HG03135 (cell line): ENCODE data around the gene SSRP1.
"Not testable (repeated sequence)": the region's sequence is repeated elsewhere in the genome, so short reads cannot be mapped to it uniquely, and the experiment has no call there.

Experiments
- ATAC-seq: cut with Tn5 transposase; IDR thresholded peaks from one replicate; pipeline ENCODE4 v1.9.1; 2021; ENCODE audit warnings: mild to moderate bottlenecking, moderate library complexity; ENCODE audit not compliant: unreplicated experiment

SSRP1 gene, protein sequence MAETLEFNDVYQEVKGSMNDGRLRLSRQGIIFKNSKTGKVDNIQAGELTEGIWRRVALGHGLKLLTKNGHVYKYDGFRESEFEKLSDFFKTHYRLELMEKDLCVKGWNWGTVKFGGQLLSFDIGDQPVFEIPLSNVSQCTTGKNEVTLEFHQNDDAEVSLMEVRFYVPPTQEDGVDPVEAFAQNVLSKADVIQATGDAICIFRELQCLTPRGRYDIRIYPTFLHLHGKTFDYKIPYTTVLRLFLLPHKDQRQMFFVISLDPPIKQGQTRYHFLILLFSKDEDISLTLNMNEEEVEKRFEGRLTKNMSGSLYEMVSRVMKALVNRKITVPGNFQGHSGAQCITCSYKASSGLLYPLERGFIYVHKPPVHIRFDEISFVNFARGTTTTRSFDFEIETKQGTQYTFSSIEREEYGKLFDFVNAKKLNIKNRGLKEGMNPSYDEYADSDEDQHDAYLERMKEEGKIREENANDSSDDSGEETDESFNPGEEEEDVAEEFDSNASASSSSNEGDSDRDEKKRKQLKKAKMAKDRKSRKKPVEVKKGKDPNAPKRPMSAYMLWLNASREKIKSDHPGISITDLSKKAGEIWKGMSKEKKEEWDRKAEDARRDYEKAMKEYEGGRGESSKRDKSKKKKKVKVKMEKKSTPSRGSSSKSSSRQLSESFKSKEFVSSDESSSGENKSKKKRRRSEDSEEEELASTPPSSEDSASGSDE

DNA sequence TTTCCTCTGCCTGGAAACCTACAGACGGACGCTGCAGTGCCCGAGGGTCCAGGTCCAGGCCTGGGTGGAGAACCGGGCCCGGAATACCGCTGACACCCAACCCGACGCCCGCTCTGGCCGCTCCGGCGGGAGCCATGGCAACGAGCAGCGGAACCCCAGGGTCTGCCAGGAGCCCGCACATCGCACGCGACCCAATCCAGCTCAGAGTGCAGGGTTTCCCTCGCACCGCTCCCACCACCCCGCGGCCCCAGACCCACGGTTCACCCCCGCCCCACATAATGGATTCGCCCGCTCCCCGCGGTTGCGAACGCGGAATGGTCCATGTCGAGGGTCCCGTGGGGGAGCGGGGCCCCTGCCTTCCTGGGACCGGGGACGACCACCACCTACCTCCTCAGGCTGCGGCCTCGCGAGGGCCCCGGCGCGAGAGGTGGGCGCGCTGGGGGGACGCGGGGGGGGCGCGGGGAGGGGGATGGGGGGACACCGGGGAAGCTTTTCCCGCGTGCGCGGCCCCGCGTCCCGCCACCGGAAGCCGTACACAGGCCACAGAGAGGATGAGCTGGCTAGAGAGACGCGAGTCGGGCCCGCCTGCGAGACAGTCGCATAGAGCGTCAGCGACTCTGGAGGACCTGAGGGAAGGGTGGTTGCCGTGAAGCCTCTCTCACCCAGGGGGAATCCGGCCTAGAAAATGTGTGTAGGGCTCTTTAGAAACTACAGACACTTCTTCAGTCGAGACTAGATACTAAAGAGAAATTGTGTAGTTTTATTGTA lies at the start of gene SSRP1:
Gene SSRP1 (minus strand): TSS at position 550 of the 768 bp plus-strand sequence. CDS start 771 bp downstream, outside the sequence.
- ATAC-seq: peak; percentile 98

DNA sequence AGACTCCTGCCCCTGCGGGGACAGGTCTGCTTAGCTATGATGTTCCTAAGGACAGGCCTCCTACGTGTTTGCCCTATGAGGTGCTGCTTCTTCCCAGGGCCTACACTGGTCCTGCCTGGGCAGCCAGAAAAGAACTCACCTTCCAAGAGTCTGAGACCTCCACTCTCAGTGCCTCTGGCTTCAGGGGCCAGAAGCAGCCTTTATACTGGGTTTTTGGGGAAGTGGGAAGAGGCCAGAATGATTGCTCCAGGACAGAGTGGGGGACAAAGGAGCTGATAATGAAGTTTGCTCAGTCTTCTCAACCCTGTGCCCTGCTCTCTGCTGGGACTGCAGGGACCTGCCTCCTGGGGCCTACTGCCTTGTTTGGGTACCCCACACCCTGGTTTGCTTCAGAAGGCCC lies 45.3 kb upstream of the SSRP1 start, which contains the start of gene PRG3:
Gene PRG3 (minus strand): TSS at position 176 of the 400 bp plus-strand sequence. CDS start 442 bp downstream, outside the sequence.
- ATAC-seq: no peak

DNA sequence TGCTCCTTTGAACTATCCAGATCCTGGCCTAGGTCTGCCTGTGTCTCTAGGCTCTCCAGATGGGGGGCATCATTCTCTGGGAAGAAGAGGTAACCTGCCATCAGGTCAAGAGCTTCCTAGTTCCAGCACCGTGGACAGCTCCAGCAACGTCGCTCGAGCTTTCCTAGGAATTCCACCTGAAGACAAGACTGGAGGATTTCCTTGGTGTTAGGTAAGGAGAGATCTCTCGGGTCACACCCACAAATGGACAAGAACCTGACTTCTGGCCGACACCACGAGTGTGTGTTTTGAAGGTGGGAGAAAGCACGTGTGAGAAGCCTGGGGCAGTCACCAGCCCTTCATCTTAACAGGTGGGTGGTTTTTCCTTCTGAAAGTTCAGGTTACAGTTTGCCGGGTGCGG lies 44.0 kb upstream of the SSRP1 start:
- no peak for ATAC-seq

DNA sequence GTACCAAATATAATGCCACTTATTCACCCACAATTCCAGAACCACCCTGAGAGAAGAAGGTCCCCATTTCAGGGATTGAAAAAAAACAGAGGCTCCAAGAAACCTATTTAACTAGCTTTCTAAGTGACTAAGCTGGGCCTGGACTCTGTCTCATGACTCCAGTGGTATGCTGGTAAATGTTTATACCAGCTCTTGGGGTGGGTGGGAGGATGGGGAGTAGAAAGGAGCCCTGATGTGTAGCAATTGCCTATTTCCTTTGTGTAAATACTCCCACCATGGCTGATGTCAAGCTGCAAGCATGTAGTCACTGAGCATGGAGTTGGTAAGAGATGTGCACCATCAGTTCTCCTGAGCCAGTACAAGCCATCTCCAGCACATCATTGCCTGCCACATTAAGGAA lies 42.5 kb upstream of the SSRP1 start:
- no peak for ATAC-seq

DNA sequence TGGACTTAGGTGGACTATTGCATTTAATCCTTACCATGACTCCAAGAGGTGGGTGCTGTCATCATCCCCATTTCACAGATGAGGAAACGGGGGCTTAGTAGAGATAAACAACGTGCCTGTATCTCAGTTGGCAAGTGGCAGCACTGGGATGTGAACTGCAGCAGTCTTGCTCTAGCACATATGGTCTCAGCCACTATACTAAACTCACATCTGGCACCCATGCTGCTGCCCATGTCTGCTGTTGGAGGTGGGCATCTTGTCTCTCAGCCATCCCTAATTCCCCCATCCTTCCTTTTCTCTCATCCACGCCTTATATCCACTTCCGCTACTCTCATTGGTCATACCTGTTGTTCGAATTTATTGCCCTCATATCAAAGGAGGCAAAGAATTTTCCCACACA lies 41.4 kb upstream of the SSRP1 start:
- ATAC-seq: no peak

DNA sequence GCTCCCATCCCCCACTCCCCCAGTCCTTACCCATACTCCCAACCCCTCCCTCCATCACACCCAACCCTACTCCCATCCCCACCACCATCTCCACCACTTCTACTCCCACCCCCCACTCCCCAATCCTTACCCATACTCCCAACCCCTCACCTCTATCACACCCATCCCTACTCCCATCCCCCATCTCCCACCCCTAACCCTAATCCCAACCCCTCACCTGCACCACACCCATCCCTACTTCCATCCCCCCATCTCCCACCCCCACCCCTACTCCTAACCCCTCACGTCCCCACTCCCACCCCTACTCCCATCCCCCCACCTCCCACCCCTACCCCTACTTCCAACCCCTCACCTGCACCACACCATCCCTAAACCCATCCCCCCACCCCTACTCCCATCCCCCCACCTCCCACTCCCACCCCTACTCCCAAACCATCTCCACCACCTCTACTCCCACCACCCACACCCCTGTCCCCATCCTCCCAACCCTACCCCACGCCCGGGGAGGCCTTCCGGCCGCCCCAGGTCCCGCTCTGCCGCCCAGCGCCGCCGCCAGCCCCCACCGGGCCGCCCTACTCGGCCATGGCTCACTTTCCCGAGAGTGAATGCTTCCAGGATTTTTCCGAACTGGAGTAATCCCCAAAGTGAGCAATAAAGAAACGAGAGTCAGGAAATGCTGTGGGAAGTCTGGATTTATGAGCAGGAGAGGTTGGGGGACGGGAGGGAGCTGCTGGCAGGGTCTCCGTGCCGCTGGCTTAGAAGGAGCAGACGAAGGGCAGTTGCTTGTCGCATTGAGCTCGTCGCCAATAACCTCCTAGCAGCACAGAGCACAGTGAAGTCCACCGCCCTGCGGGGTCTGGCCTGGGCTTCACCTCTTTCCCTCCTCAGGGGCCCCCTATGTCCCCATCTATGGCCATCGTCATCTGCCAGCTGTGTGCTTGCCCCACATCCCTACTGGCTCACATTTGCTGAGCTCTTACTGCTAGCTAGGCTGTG lies 40.7 kb upstream of the SSRP1 start:
- ATAC-seq: no peak

DNA sequence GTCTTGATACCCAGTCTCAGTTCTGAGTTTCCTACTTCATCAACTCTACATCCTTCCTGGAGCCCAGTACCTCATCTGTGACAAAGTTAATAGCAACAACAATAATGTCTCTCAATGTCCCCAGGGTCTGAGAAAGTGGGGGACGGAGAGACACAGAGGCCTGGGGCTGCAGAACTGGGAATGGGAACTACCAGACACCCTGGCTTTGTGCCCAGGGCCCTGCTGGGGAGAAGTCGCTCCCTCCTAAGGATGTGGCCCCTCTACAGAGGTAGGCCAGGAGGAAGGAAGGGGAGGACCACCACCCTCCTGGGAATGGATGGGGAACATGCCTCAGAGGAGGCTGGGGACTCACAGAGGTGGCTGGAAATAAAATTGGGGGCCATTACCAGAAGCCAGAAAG lies 39.8 kb upstream of the SSRP1 start:
- no peak for ATAC-seq

DNA sequence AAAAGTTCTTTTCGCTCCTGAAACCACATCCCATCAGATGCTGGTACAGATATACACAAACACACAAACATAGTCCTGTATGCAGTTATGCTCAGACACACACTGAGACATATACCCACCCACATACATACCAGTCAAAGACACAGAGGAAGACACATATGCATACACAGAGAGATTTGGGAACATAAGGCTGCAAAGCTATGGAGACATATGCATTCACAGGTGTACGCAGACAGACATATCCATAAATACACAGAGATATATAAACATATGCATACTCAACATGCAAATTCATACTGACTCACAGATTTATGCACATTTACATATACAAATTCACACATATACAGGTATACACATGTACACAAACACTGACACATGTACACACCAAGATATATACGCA lies 39.3 kb upstream of the SSRP1 start:
- ATAC-seq: no peak

DNA sequence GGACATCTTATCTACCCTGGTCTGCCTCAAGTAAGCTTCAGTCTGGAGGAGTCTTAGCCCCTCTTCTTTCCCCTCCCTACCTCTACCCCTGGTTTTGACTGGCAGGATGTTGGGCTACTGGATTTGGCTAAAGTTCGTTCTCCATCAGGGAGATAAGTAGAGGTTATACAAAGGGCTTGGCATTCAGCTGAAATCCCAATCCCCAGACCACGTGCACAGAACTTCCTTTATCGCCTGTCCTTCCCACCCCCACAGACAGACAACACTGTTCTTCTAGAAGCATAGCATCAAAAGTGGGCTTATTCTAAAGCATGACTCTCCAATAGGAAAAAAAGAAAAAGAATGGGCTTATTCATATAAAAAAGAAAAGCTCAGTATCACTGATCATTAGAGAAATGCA lies 37.5 kb upstream of the SSRP1 start:
- no peak for ATAC-seq

DNA sequence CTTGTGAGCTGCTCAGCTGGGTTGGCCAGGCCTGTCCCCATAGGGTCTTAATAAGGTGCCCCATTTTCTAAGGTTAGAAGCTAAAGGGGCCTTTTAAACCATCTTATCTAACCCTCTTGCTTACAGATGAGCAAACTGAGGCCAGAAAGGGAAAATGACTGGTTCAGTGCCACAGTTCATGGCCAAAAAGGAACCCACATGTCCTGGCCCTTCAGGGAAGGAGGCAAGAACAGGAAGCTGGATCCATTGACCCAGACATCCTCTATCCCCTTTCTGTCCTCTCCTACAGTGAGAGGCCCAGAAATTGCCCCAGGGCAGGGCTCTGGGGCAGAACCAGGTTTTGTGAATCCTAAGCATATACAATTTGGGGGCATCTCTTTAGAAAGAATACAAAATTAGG lies 35.2 kb upstream of the SSRP1 start:
- no peak for ATAC-seq

DNA sequence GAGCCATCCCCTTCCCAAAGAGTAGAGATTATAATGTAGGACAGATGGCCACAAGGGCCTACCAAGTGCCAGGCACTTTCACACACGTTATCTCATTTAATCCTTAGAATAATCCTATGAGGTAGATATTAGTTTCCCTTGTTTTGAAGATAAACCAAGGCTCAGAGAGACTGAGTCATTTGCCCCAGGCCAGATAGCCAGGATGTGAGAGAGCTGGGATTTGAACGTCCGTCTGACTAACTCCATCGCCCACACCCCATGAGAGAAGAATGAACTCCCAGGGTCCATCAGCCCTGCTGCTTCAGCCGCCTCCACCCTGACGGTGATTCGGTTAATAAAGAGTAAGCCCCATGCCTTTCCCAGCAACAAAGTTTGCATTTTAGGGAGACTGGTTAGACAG lies 34.6 kb upstream of the SSRP1 start:
- ATAC-seq: no peak

DNA sequence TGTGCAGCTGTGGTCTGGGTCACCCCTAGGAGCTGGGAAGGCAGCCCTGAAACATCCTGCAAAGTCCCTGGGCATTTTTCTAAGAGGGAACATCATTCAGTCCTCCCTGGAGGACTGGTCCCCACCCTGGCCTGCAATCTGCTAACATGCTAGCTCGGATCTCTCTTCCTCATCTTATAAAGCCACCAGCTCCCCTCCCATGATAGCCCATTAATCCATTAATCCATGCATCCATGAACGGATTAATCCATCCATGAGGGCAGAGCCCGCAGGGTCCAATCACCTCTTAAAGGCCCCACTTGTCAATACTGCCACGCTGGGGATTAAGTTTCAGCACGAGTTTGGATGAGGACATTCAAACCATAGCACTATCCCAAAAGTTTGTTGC lies 33.1 kb upstream of the SSRP1 start:
- no peak for ATAC-seq

DNA sequence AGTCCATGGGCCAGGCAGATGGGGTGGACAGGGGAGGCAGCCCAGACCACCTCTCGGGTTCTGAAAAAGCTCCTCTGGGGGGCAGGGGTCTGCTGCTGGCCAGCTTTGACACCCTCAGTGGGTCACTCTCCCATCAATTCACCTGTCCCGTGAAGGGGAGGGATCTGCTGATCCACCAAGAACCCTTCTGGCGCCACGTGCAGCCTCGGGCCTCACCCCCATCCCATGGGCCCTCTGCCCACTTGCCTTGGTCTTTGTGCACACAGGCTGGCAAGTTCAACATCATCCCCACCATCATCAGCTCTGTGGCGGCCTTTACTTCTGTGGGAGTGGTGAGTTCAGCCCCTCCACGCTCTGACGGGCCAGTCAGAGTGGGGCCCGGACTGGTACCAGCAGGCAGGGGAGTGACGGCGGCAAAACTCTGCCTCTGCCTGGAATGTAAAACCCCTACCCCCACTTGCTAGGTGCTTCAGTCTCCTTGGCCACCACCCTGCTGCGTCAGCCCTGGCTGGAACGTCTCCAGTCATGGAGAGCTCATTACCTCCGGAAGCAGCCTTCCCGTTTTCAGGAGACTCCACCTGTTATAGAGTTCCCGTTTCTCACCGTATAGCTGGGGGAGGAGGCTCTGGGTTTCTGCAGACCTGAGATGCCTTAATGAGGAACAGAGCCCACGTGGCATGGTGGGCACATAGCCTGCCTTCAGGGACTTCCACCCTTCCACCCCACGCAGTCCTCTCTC lies 32.6 kb upstream of the SSRP1 start:
- no peak for ATAC-seq

DNA sequence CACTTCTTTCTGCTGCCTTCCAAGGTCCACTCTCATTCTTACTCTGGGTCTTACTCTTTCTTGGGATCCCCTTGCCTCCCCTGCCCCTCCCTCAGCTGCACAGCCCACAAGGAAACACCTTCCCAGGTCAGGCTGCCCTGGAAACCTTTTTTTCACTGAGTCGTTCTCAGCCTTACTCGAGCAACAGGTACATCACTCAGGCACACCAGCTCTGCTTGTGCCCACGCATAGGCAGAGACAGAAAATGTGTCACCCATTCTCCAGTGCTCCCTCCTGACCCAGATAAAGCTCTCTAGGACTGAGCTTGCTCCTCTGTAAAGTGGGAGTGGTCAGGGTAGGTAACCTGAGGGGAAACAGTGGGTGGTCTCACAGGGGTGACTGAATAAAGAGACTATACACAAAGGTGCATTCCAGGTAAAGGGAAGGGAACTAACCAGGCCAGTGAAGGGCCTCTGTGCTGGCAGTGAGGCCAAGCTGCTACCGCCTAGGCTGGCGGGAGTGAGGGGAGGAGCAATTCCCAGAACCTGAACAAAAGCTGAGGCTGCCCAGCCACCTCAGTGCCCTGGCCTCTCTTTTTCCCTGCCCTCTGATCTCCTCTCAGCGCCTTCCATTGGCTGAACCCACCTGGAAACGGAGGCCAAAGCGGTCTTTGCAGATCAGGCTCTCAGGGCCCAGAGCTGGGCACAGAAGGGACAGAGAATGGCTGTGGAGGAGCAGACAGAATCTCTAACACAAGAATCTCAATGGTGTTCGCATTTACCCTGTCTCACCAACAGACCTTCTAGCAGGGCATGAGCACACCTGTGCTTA lies 29.4 kb upstream of the SSRP1 start:
- no peak for ATAC-seq

DNA sequence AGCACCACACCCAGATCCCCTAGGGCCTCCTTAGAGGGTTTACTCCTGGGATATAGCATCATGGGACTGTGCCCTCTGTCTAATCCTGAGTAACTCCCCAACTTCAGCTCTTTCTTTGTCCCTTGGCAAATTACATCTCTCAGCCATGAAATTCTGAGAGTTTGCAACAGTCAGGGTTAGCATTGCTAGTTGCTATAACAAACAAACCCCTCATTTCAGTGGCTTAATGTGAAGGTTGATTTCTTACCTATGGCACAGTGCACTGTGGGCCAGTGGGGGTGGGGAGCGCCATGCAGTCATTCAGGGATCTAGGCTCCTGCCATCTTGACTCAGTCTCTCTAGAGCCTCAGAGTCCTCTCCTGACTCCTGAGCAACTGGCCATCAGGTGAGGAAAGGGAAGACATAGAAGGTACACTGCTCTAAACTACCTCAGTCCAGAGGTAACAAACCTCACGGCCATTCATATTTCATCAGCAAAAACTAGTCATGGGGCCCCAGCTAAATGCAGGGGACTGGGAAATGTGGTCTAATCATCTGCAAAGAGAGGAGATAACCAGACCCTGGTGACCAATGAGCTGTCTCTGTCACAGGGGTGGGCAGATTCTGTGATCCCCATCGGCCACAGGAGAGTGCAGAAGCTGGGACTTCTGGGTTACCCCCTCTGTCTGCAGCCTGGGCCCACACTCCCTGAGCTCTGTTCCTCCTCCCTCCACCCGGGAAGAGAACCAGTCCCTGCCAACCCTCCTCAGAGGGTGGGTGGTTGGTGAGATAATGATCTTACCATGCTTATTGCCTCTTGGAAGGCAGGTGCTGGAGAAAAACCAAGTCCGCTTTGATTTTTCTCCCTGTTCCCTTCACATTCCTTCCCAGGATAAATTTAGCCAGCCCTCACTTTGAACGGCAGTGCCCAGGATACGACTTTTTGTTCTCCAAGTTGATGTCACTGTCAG lies 27.7 kb upstream of the SSRP1 start:
- no peak for ATAC-seq

DNA sequence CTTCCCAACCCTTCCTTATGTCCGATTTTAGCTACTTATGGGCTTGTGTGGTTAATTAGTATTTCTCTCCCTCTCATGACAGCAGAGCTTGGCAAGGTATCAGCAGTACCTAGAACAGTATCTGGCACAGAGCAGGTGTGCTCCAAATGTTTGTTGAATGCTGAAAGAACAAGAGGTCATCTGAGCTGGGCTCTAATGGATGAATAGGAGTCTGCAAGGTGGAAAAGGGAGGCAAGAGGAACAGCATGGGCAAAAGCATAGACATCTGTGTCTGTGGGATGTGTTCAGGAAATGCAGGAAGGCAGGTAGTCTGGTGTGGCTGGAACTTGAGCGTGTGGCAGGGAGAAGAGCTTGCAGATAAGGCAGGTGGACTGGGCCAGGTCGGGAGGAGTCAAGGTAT lies 26.2 kb upstream of the SSRP1 start:
- no peak for ATAC-seq

DNA sequence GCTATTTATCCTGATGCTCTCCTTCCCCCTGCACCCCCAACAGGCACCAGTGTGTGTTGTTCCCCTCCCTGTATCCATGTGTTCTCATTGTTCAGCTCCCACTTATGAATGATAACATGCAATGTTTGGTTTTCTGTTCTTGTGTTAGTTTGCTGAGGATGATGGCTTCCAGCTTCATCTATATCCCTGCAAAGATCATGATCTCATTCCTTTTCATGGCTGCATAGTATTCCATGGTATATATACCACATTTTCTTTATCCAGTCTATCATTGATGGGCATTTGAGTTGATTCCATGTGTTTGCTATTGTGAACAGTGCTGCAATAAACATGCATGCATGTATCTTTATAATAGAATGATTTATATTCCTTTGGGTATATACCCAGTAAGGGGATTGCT lies 25.7 kb upstream of the SSRP1 start:
- ATAC-seq: not testable (repeated sequence)

DNA sequence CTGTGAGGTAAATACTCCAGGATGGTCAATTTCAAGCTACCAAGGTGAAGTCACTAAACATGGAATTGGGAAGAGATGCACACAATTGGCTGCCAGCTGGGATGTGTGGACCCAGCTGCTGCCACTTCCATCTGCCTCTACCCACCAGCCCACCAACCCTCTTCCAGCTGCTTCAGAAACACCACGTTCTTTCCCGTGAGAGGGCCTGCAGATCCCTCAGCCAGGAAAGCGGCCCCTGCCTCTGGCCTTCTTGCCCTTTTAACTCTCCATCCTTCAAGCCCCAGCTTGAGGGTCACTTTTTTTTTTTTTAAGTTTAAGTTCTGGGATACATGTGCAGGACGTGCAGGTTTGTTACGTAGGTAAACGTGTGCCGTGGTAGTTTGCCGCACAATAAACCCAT lies 25.3 kb upstream of the SSRP1 start:
- no peak for ATAC-seq
